Measurements from ENCODE around the gene DYTN.

GRCh38 chr2:206727287-206727686, 9.1 kb upstream of the DYTN start:
- TF ChIP-seq CTCF (conservative IDR thresholded peaks at IDR 0.05 in 1 of 2, IDR thresholded peaks at IDR 0.05 in 1 of 2; ENCODE audit: extremely low read depth in 1 of 2, insufficient read depth in 1 of 2, low read depth in 1 of 2, low read length in 2 of 2) (no peak), EZH2 (IDR thresholded peaks at IDR 0.05; ENCODE audit: borderline replicate concordance, low read length) (no peak)

Data from mammary epithelial cell (primary cell).